ENCODE data around the gene LMF1. TPM values are rescaled to one million over a fixed set of nuclear protein-coding genes. Genes with fewer than 3 reads are reported as not detected.
A peak's percentile ranks its signal among the peaks of the same experiment; 100 is the strongest.

The LMF1 gene
- 10 to 100 TPM; 17.3 to 22.6 TPM for total RNA-seq
- long read RNA-seq, partial matches to known transcripts, result 0 of 7 reads
- long read RNA-seq, other reads (novel, unspliced or antisense), result 5 of 7 reads

- intact Hi-C loops (cut with DNase I, micrococcal nuclease), result no loop called here
- ATAC-seq (peak; percentile 95), DNase-seq (peak; percentile 90 to 95)
These were observed at the start of gene LMF1 for GRCh38 chr16:970766-971581. TSS of gene LMF1 (minus strand) at chr16:970984. CDS start at chr16:970980, 4 bp downstream.

- intact Hi-C loops (cut with DNase I, micrococcal nuclease), result no loop called here
- DNase-seq (no peak), ATAC-seq (no peak)
These were observed 49.3 kb upstream of the LMF1 start for GRCh38 chr16:1020091-1020399.

GRCh38 chr16:1019231-1020090, 48.7 kb upstream of the LMF1 start:
- DNase-seq (no peak), ATAC-seq (no peak)
- intact Hi-C loops (cut with DNase I, micrococcal nuclease), result no loop called here

- intact Hi-C loops (cut with DNase I, micrococcal nuclease), result no loop called here
- DNase-seq (no peak), ATAC-seq (no peak)
These were observed 47.8 kb upstream of the LMF1 start for GRCh38 chr16:1018447-1019198.

- DNase-seq (no peak), ATAC-seq (no peak)
- intact Hi-C loops (cut with DNase I, micrococcal nuclease), result no loop called here
These were observed 44.1 kb upstream of the LMF1 start for GRCh38 chr16:1014771-1015495.

- intact Hi-C loops (cut with DNase I, micrococcal nuclease), result no loop called here
- ATAC-seq (no peak), DNase-seq (no peak)
These were observed 43.4 kb upstream of the LMF1 start for GRCh38 chr16:1014221-1014620.

GRCh38 chr16:1013593-1013900, 42.8 kb upstream of the LMF1 start:
- intact Hi-C loops (cut with DNase I, micrococcal nuclease), result no loop called here
- no peak for DNase-seq
- ATAC-seq, result no peak

GRCh38 chr16:1012722-1013592, 42.2 kb upstream of the LMF1 start:
- DNase-seq, result no peak
- ATAC-seq, result no peak
- intact Hi-C loops (cut with DNase I, micrococcal nuclease), result no loop called here

- intact Hi-C loops (cut with DNase I, micrococcal nuclease), result no loop called here
- DNase-seq (no peak), ATAC-seq (no peak)
These were observed 41.4 kb upstream of the LMF1 start for GRCh38 chr16:1012135-1012534.

GRCh38 chr16:1011316-1012082, 40.7 kb upstream of the LMF1 start:
- DNase-seq, result no peak
- intact Hi-C loops (cut with DNase I, micrococcal nuclease), result no loop called here
- no peak for ATAC-seq

- no peak for ATAC-seq
- DNase-seq, result no peak
These were observed 40.0 kb upstream of the LMF1 start for GRCh38 chr16:1010815-1011214.

GRCh38 chr16:1010251-1010650, 39.5 kb upstream of the LMF1 start:
- ATAC-seq (no peak), DNase-seq (no peak)
- intact Hi-C loops (cut with DNase I, micrococcal nuclease), result no loop called here

More at GRCh38 chr16:1010815-1011214, 40.0 kb upstream of the LMF1 start:
- intact Hi-C loops (cut with DNase I, micrococcal nuclease), result no loop called here

- DNase-seq (no peak), ATAC-seq (no peak)
- intact Hi-C loops (cut with DNase I, micrococcal nuclease), result no loop called here
These were observed 38.8 kb upstream of the LMF1 start for GRCh38 chr16:1009358-1010150.

GRCh38 chr16:1008085-1008484, 37.3 kb upstream of the LMF1 start:
- no peak for ATAC-seq
- DNase-seq, result no peak
- intact Hi-C loops (cut with DNase I, micrococcal nuclease), result no loop called here

GRCh38 chr16:1007284-1007850, 36.6 kb upstream of the LMF1 start:
- ATAC-seq (no peak), DNase-seq (no peak)
- intact Hi-C loops (cut with DNase I, micrococcal nuclease), result no loop called here

GRCh38 chr16:1006781-1007180, 36.0 kb upstream of the LMF1 start:
- DNase-seq (no peak), ATAC-seq (no peak)
- intact Hi-C loops (cut with DNase I, micrococcal nuclease), result no loop called here
